Omental fat pad (tissue), 4 donors: Measurements from ENCODE around the gene KRT6B. TPM values are rescaled to one million over a fixed set of nuclear protein-coding genes. Genes with fewer than 3 reads are reported as not detected.
"Not testable (repeated sequence)": the region's sequence is repeated elsewhere in the genome, so short reads cannot be mapped to it uniquely, and the experiment has no call there.

ENCODE experiments used
- ATAC-seq: fragments of 150-250 bp; one replicate; pipeline ENCODE4 v1.9.1; 2016; ENCODE audit warnings: mild to moderate bottlenecking, moderate library complexity; ENCODE audit not compliant: low FRiP score
- DNase-seq: peaks from one replicate; pipeline ENCODE4 v3.0.0-alpha.2; 2019; ENCODE audit warnings: low spot score
- CTCF ChIP-seq, 3 donors: fragments of 450-650 bp; IDR thresholded peaks; one replicate each; pipeline ENCODE4 v1.5.1; 2016 to 2017; ENCODE audit warnings: antibody characterized with exemption in 3 of 3, mild to moderate bottlenecking in 3 of 3, moderate library complexity in 2 of 3
- total RNA-seq, 4 donors: library from RNA; depleted of rRNA; stranded (reverse); fragments of >200 nt; gene quantifications; one replicate each; pipeline ENCODE4 v1.1.0, GENCODE V29; 2016

KRT6B gene
- total RNA-seq: under 1 TPM in 2 of 4 donors, not detected in 2; 0.24 to 0.46 TPM

GRCh38 chr12:52452101-52452500 is at the start of gene KRT6B:
Gene KRT6B, minus strand, starts transcription at chr12:52452146. Its CDS starts 68 bp downstream, at chr12:52452078.
- no peak for DNase-seq
- TF ChIP-seq CTCF (IDR thresholded peaks at IDR 0.05): no peak
- ATAC-seq: no peak

- TF ChIP-seq CTCF (IDR thresholded peaks at IDR 0.05): no peak
- no peak for DNase-seq
- ATAC-seq: no peak
Measured at GRCh38 chr12:52501490-52501889, 49.5 kb upstream of the KRT6B start.

- not testable (repeated sequence) for ATAC-seq, DNase-seq
Measured at GRCh38 chr12:52500574-52500973, 48.6 kb upstream of the KRT6B start.

GRCh38 chr12:52499806-52500560 is 48.0 kb upstream of the KRT6B start:
- ATAC-seq: no peak
- no peak for TF ChIP-seq CTCF (IDR thresholded peaks at IDR 0.05)
- DNase-seq: no peak

- no peak for TF ChIP-seq CTCF (IDR thresholded peaks at IDR 0.05)
- DNase-seq: no peak
- no peak for ATAC-seq
Measured at GRCh38 chr12:52498946-52499345, 47.0 kb upstream of the KRT6B start.

GRCh38 chr12:52497975-52498374 is 46.0 kb upstream of the KRT6B start:
- no peak for TF ChIP-seq CTCF (IDR thresholded peaks at IDR 0.05)
- DNase-seq (no peak), ATAC-seq (no peak)

- DNase-seq (no peak), ATAC-seq (peak; percentile 40)
- TF ChIP-seq CTCF (IDR thresholded peaks at IDR 0.05): no peak
Measured at GRCh38 chr12:52496590-52497071, 44.7 kb upstream of the KRT6B start.
